Amniotic epithelial cell (primary cell): ENCODE results near the gene PHLDA2.
A peak's percentile ranks its signal among the peaks of the same experiment; 100 is the strongest.

Source experiments
- DNase-seq: peaks from one replicate; pipeline ENCODE4 v3.0.0-alpha.2; 2010; ENCODE audit warnings: low read depth

PHLDA2 gene

DNA sequence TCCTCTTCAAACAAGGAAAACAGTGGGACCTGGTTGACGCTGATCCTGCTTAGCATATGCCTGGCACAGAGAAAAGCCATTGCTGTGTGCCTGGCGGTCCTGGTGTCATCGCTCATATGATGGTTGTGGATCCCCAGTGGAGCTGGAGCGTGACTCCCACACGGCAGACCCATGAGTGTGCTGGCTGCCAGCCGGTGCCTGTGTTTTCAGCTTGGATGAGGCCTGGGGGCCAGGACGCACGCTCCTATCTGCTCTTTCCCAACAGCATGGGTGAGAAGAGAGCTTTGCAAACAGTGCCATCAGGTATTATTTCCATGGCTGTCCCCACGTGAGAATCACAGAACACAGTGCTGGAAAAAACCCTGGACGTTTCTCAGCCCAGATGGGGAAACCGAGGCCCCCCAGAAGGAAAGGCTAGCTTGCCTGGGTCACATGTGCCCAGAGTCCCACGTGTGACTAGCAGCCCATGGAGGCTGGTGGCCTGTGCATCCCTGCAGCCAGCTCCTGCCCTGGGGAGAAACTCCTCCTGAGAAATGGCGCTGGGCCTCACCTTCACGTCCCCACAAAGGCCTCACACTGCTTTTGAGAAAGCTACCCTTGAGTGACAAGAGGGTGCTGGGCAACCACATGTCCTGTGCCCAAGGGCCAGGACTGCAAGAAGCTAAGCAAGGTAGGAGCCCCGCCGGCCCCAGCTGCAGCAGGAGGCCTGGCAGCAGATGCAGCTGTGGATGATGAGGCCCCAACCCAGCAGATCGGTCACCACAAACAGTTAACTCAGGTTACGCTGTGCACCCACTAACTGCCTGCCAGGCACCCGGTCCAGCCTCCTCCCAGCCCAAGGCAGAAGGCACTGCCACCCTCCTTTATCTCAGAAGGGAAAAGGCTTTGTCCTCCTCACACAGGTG, 47.9 kb downstream of the PHLDA2 start:
- DNase-seq, result peak; percentile 50

DNA sequence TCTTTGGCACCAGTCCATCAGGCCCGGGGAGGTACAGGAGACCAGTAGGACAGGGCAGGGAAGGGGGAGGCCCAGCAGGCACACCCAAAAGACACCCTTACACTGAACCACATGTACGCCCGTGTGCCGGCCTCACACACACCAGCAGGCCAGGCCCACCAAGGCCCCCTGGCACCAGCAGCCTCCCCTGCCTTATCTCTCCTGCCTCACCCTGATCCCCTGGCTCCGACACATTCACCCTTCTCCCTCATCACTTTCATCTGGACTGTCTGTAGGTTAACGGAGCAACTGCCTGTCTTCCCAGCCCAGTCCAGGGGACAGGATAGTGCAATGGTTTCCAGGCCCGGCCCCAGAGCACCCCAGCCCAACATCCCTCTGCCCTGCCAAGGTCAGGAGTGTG, 48.6 kb downstream of the PHLDA2 start:
- no peak for DNase-seq

DNA sequence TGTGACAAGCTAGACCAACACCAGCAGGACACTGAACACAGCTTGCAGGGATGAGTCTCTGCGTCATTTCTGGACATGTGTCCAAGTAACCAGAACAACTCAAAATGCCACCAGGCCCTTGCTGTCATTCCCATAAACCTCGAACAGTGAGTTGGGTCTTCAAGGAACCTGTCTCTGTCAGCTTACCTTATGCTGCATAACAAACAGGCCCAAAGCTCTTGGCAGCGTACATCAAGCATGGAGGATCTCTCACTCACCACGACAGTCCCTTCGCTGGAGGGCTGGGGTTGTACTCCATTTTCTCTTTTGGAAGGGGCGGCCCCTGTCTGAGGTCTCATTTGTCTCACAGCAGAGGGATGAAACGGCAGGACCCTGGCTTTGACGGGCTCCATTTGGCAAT, 50.4 kb downstream of the PHLDA2 start:
- DNase-seq, result no peak
